ENCODE measurements around the gene C2orf72. TPM values are rescaled to one million over a fixed set of nuclear protein-coding genes. Genes with fewer than 3 reads are reported as not detected.

C2orf72 gene
- total RNA-seq, 2 donors from 2014 or later, result 1.8 to 3.9 TPM

- peaks cover 52% of the 10 kb centered on the region for H3K27me3 ChIP-seq (ENCODE audit: control insufficient read depth, insufficient read depth, low read length, poor library complexity, severe bottlenecking)
- WGBS, 2 experiments (ENCODE audit: insufficient coverage in 1 of 2, insufficient read length in 1 of 2), result 67 to 78% methylated on average over 1 to 5 of the region's 5 CpGs
- peaks cover 53% of the 10 kb centered on the region for H3K27me3 Mint-ChIP-seq (ENCODE audit: insufficient read depth)
Measured at GRCh38 chr2:231032575-231033140, 4.7 kb upstream of the C2orf72 start.

GRCh38 chr2:231033147-231034132, 3.9 kb upstream of the C2orf72 start:
- no peak overlapping the region for H3K27ac ChIP-seq (ENCODE audit: low read depth, low read length)
- Mint-ChIP-seq H3K27me3 (ENCODE audit: insufficient read depth) (peaks cover 57% of the 10 kb centered on the region), H3K9me3 (no peaks in the 10 kb centered on the region), H3K27ac (no peak overlapping the region), H3K36me3 (ENCODE audit: low read depth) (no peaks in the 10 kb centered on the region), H3K4me1 (peaks cover 7% of the 10 kb centered on the region), H3K4me3 (no peak overlapping the region)
- H3K9me3 ChIP-seq (ENCODE audit: control insufficient read depth, low read length), result no peaks in the 10 kb centered on the region
- TF ChIP-seq CTCF (conservative IDR thresholded peaks at IDR 0.05), result no peak
- H3K36me3 ChIP-seq (ENCODE audit: control insufficient read depth, insufficient read depth, low read length), result no peaks in the 10 kb centered on the region
- WGBS, 2 experiments (ENCODE audit: insufficient coverage in 1 of 2, insufficient read length in 1 of 2), result 84 to 92% methylated on average over 2 to 11 of the region's 11 CpGs
- H3K4me3 ChIP-seq (ENCODE audit: low read length), result no peak overlapping the region
- no peak overlapping the region for H3K9ac ChIP-seq (ENCODE audit: extremely low read depth, low read length, poor library complexity, severe bottlenecking)
- DNase-seq, result no peak
- no peaks in the 10 kb centered on the region for H3K4me1 ChIP-seq (ENCODE audit: control insufficient read depth, insufficient read depth, low read length)
- H3K27me3 ChIP-seq (ENCODE audit: control insufficient read depth, insufficient read depth, low read length, poor library complexity, severe bottlenecking), result peaks cover 57% of the 10 kb centered on the region

More at GRCh38 chr2:231032575-231033140, 4.7 kb upstream of the C2orf72 start:
- Mint-ChIP-seq H3K27ac (no peak overlapping the region), H3K4me1 (peaks cover 4% of the 10 kb centered on the region), H3K9me3 (no peaks in the 10 kb centered on the region), H3K4me3 (no peak overlapping the region), H3K36me3 (ENCODE audit: low read depth) (no peaks in the 10 kb centered on the region)
- Histone ChIP-seq H3K36me3 (ENCODE audit: control insufficient read depth, insufficient read depth, low read length) (no peaks in the 10 kb centered on the region), H3K27ac (ENCODE audit: low read depth, low read length) (no peak overlapping the region), H3K4me1 (ENCODE audit: control insufficient read depth, insufficient read depth, low read length) (no peaks in the 10 kb centered on the region), H3K9me3 (ENCODE audit: control insufficient read depth, low read length) (no peaks in the 10 kb centered on the region), H3K9ac (ENCODE audit: extremely low read depth, low read length, poor library complexity, severe bottlenecking) (no peak overlapping the region), H3K4me3 (ENCODE audit: low read length) (no peak overlapping the region)
- DNase-seq, result no peak
- TF ChIP-seq CTCF (conservative IDR thresholded peaks at IDR 0.05), result no peak

- DNase-seq, result no peak
- TF ChIP-seq CTCF (conservative IDR thresholded peaks at IDR 0.05), result no peak
- no peaks in the 10 kb centered on the region for H3K9me3 Mint-ChIP-seq
- H3K4me3 Mint-ChIP-seq, result no peak overlapping the region
- no peak overlapping the region for H3K9ac ChIP-seq (ENCODE audit: extremely low read depth, low read length, poor library complexity, severe bottlenecking)
- H3K27ac Mint-ChIP-seq, result no peak overlapping the region
- no peaks in the 10 kb centered on the region for H3K36me3 ChIP-seq (ENCODE audit: control insufficient read depth, insufficient read depth, low read length)
- H3K4me1 Mint-ChIP-seq, result peaks cover 10% of the 10 kb centered on the region
- 89% methylated on average over 4 of the region's 4 CpGs; no CpG with 5 or more reads in 1 of the 2 experiments for WGBS, 2 experiments (ENCODE audit: insufficient coverage in 1 of 2, insufficient read length in 1 of 2)
- peaks cover 67% of the 10 kb centered on the region for H3K27me3 ChIP-seq (ENCODE audit: control insufficient read depth, insufficient read depth, low read length, poor library complexity, severe bottlenecking)
- no peak overlapping the region for H3K4me3 ChIP-seq (ENCODE audit: low read length)
- H3K4me1 ChIP-seq (ENCODE audit: control insufficient read depth, insufficient read depth, low read length), result no peaks in the 10 kb centered on the region
- no peak overlapping the region for H3K27ac ChIP-seq (ENCODE audit: low read depth, low read length)
- no peaks in the 10 kb centered on the region for H3K9me3 ChIP-seq (ENCODE audit: control insufficient read depth, low read length)
- H3K27me3 Mint-ChIP-seq (ENCODE audit: insufficient read depth), result peaks cover 66% of the 10 kb centered on the region
- H3K36me3 Mint-ChIP-seq (ENCODE audit: low read depth), result no peaks in the 10 kb centered on the region
Measured at GRCh38 chr2:231034291-231034882, 2.9 kb upstream of the C2orf72 start.

All from endodermal cell (in vitro differentiated cells).